AG09309 (cell line): ENCODE measurements around the gene TOX2.

Experiments used
- DNase-seq: peaks from one replicate; pipeline ENCODE4 v3.0.0-alpha.2; 2010; ENCODE audit warnings: low read depth
- H3K4me3 ChIP-seq: 2 replicates; pipeline ENCODE4 v1.5.1; 2011; ENCODE audit warnings: mild to moderate bottlenecking, low read depth, low read length, moderate library complexity; ENCODE audit not compliant: control insufficient read depth
- TF ChIP-seq, protein P1 (sequence below): IDR thresholded peaks from 2 replicates; pipeline ENCODE4 v1.5.1; 2011; ENCODE audit warnings: mild to moderate bottlenecking, low read depth, low read length, inconsistent platforms; ENCODE audit not compliant: insufficient read depth, control insufficient read depth; ENCODE audit errors: missing control alignments

The TOX2 gene

DNA sequence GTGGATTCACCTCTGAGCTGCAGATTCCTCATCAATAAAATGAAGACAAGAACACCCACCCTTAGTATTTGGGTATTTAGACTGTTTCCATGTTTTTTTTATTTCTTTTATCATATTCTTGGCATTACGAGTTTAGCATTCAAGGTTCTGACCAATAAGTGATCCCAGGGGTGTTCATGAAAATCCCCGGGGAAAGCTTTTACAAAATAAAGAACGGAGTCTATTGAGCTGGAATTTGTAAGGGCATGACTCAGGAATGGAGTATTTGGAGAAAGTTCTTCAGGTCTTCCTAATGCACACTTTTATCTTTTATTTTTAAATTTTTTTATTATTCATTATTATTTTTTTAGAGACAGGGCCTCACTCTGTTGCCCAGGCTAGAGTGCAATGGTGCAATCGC is 19.4 kb upstream of the TOX2 start:
- no peak for DNase-seq
- no peak overlapping the region for H3K4me3 ChIP-seq
- TF ChIP-seq, protein P1, sequence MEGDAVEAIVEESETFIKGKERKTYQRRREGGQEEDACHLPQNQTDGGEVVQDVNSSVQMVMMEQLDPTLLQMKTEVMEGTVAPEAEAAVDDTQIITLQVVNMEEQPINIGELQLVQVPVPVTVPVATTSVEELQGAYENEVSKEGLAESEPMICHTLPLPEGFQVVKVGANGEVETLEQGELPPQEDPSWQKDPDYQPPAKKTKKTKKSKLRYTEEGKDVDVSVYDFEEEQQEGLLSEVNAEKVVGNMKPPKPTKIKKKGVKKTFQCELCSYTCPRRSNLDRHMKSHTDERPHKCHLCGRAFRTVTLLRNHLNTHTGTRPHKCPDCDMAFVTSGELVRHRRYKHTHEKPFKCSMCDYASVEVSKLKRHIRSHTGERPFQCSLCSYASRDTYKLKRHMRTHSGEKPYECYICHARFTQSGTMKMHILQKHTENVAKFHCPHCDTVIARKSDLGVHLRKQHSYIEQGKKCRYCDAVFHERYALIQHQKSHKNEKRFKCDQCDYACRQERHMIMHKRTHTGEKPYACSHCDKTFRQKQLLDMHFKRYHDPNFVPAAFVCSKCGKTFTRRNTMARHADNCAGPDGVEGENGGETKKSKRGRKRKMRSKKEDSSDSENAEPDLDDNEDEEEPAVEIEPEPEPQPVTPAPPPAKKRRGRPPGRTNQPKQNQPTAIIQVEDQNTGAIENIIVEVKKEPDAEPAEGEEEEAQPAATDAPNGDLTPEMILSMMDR, result no peak

DNA sequence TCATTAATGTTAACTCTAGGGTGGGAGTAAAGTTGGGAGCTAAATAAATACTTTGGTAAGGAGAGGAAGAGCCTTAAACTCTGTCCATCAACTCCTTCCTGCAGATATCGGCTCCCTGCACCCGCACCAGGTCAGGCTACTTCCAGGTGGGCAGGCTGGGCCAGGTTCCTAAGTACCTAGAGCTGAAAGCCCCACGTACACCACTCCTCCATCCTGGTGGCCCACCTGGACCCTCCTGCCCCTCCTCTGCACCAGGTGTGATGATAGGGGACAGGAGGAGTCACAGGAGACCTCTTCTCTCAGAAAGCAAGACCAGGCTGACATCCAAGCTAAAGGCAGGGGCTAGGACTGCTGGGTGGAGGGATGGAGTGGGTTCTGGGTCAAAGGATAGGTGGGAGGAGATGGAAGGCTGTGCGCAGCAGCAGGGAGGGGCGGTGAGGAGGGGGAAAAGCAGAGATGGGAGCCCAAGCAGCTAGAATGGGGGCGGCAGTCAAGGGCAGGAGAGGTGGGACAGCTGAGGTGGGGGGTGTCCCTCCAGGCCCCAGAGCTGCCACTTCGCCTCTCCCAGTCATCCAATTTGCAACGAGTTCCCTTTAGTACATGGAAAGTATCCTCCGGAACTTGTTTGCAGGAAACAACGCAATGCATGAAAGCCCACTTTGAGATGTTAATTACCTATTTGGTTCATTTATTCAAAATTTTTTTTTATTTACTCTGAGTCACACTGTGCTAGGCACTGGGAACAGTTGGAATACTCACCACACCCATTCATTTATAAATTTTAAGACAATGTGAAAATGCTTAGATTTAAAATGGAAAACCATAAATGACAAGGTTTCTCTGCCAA is 15.2 kb upstream of the TOX2 start:
- TF ChIP-seq, protein P1, result no peak
- no peak overlapping the region for H3K4me3 ChIP-seq
- no peak for DNase-seq

DNA sequence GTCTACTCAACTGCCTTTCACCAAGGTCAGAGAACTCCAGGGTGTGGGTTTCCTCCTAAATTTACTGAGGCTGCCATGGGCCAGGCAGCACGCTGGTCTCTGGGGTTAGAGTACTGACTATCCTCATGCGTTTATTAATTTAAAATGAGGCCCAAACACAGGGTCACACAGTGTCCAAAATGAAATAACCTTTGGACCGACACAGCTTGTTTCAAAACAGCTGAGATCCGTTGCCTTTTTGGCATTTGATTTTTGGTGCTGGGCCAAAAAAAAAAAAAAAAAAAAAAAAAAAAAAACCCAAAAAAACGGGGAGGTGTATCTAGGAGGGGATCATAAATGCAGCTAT is 14.6 kb upstream of the TOX2 start:
- TF ChIP-seq, protein P1, result no peak
- no peak for DNase-seq
- no peak overlapping the region for H3K4me3 ChIP-seq

DNA sequence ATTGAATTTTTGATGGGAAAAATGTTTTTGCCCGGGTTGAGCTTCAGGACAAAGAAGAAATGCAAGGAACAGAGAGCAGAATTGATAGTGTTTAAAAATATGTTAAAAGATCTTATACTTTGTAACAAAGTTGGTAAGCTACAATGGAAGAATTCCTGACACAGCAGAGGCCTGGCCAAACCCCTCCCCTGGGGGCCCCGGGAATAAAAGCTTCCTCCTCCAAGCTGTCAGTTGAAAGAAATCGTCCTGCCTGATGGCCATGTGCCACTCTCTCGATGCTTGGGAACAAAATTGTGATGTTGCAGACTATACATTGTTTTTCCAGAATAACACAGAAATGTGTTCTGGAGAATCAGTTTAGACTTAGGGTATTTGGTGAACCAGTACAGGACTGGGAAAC is 14.2 kb upstream of the TOX2 start:
- no peak for DNase-seq
- TF ChIP-seq, protein P1, result no peak
- no peak overlapping the region for H3K4me3 ChIP-seq

DNA sequence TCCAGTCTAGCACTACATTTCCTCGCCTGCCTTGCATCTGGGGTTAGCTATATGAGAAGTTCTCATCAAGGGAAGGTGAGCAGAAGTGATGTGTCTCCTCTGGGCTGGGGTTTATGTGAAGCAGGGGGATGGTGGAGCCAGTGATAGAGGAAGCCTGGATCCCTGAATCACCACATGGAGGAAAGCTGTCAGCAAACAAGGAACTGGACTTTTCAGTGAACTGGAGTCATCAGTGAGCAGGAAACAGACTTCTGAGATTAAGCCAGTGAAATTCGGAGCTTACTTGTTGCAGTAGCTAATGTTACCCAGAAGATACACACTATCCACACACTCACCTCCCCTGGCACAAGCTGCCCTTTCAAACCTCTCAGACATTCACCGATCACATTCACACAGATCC is 13.4 kb upstream of the TOX2 start:
- H3K4me3 ChIP-seq, result no peak overlapping the region
- DNase-seq, result no peak
- TF ChIP-seq, protein P1, result no peak

DNA sequence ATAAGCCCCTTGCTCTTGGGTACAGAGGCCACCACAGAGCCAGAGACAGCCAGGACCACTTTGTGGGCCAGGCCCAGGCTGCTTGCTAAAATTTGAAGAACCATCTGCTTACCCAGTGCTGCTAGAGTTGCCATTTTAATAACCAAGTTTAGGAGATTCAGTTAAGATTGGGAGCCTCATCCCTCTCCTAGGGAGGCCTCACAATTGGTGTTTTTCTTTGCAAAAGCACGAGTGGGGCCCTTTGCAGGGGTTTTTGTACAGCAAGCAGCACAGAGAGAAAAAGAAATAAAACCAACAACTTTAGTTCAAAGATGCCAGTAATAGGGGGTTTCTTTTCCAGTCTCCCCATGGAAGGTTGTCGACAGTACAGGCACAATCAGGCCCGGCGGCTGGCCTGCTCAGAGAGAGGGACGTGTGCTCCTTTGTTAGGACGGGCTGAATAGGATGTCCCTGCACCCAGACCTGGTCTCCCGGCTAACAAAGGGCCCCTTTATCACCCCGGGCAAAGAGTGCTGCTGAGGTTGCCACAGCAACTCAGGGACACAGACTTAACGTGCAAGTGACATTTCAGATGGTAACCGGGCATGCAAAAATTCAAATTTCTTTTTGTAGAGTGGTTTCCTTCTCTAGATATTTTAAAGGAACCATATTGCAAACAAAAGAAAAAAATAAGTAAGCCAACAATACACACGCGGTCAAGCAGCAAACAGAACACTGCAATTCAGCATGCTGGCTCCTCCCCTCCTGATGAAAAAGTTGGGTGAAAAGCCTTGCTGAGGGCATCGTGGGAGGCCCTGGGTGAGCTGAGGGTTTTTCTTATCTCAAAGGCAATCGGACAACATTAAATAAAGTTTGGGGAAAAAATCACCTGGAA is 10.5 kb upstream of the TOX2 start:
- TF ChIP-seq, protein P1, result no peak
- no peak for DNase-seq
- no peak overlapping the region for H3K4me3 ChIP-seq
